Left lung (tissue), 10 donors: ENCODE measurements around the gene POMC. TPM values are rescaled to one million over a fixed set of nuclear protein-coding genes. Genes with fewer than 3 reads are reported as not detected.
"Not testable (repeated sequence)": the region's sequence is repeated elsewhere in the genome, so short reads cannot be mapped to it uniquely, and the experiment has no call there.

Source experiments
- ATAC-seq: fragments of 200-7000 bp; cut with Tn5 transposase; one replicate; pipeline ENCODE4 v1.9.1; 2020; ENCODE audit warnings: moderate library complexity
- DNase-seq, 4 donors: peaks; one replicate each; pipeline ENCODE4 v3.0.0-alpha.2; 2013 to 2020
- H3K27ac ChIP-seq, 2 donors: fragments of 200-600 bp; sonication (generic) in 1 of 2; one replicate each; pipeline versions ENCODE4 v1.5.0 to v1.8.0; 2020 to 2021
- H3K27me3 ChIP-seq, 2 donors: fragments of 200-600 bp; sonication (generic) in 1 of 2; one replicate each; pipeline versions ENCODE4 v1.5.0 to v1.8.0; 2020 to 2021
- H3K36me3 ChIP-seq, 2 donors: fragments of 200-600 bp; sonication (generic) in 1 of 2; one replicate each; pipeline versions ENCODE4 v1.5.0 to v1.8.0; 2020 to 2021
- H3K4me1 ChIP-seq, 2 donors: fragments of 200-600 bp; one replicate each; pipeline ENCODE4 v1.8.0; 2021
- H3K4me3 ChIP-seq, 2 donors: fragments of 200-600 bp; sonication (generic) in 1 of 2; one replicate each; pipeline versions ENCODE4 v1.5.0 to v1.8.0; 2020 to 2021; ENCODE audit warnings: mild to moderate bottlenecking in 1 of 2
- H3K9me3 ChIP-seq, 2 donors: fragments of 200-600 bp; sonication (generic) in 1 of 2; one replicate each; pipeline versions ENCODE4 v1.5.0 to v1.8.0; 2020 to 2021
- intact Hi-C, 2 donors: fragments of 100-400 bp; cut with DNase I; formaldehyde crosslinking; loops; one replicate each; pipeline versions ENCODE4 v1.11.2 to v1.14.2; 2022
- polyA plus RNA-seq, 6 donors: library from polyadenylated mRNA; unstranded; fragments of 120-200 nt; gene quantifications; one replicate each; pipeline ENCODE4 v1.2.1, GENCODE V29; 2013; ENCODE audit not compliant: insufficient read length in 6 of 6
- total RNA-seq, 2 donors: library from RNA; stranded (reverse); fragmentation: NEBNext Ultra II Directional; extraction: Animal tissue kit (Norgen Biotek cat#: 25700); gene quantifications; one replicate each; pipeline ENCODE4 v1.2.1, GENCODE V29; 2021
- TF ChIP-seq, protein P1 (sequence below), 2 donors: fragments of 200-600 bp; sonication (generic) in 1 of 2; IDR thresholded peaks; one replicate each; pipeline versions ENCODE4 v1.5.0 to v1.8.0; 2021; ENCODE audit warnings: antibody characterized with exemption in 2 of 2
- donor health status: DM: no; HTN: yes; CAD: no.
- donor health status: DM: no; HTN: no; CAD: no.

The POMC gene
- total and polyA plus RNA-seq, 8 donors = 0.74 to 3.7 (median 1.8) TPM

DNA sequence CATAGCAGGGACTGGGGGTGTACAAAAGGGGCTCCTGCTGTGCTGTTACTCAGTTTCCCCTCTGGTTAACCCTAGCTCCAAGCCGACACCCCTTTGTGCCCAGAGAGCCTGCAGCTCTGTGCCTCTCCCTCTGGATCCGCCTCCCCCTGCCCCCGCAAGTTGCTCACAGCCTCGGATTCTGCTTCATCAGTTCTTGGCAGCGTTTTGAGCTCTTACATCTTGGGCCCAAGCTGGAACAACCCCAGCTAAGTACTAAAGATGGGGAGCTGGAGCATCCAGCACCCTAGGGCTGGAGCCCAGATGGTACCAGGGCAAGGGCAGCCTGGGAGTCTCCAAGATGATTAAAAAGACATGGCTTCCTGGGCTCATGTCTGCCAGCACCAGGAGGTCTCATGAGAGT, 40.7 kb downstream of the POMC start:
- H3K36me3 ChIP-seq = no peaks in the 10 kb centered on the region
- no peak for ATAC-seq
- intact Hi-C loops = loop anchor here in 1 of 2 donors (5.0 kb wide), 1 partner anchor 150 kb away; no protein-coding TSS in a partner anchor
- H3K9me3 ChIP-seq = no peaks in the 10 kb centered on the region
- TF ChIP-seq, protein P1, sequence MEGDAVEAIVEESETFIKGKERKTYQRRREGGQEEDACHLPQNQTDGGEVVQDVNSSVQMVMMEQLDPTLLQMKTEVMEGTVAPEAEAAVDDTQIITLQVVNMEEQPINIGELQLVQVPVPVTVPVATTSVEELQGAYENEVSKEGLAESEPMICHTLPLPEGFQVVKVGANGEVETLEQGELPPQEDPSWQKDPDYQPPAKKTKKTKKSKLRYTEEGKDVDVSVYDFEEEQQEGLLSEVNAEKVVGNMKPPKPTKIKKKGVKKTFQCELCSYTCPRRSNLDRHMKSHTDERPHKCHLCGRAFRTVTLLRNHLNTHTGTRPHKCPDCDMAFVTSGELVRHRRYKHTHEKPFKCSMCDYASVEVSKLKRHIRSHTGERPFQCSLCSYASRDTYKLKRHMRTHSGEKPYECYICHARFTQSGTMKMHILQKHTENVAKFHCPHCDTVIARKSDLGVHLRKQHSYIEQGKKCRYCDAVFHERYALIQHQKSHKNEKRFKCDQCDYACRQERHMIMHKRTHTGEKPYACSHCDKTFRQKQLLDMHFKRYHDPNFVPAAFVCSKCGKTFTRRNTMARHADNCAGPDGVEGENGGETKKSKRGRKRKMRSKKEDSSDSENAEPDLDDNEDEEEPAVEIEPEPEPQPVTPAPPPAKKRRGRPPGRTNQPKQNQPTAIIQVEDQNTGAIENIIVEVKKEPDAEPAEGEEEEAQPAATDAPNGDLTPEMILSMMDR (IDR thresholded peaks at IDR 0.05) = no peak
- no peak overlapping the region for H3K4me3 ChIP-seq
- H3K27ac ChIP-seq = no peak overlapping the region
- peak in 1 of 4 donors; percentile 40 for DNase-seq
- H3K4me1 ChIP-seq = peaks cover 0 to 11% of the 10 kb centered on the region in 2 donors
- peaks cover 0 to 33% of the 10 kb centered on the region in 2 donors for H3K27me3 ChIP-seq

DNA sequence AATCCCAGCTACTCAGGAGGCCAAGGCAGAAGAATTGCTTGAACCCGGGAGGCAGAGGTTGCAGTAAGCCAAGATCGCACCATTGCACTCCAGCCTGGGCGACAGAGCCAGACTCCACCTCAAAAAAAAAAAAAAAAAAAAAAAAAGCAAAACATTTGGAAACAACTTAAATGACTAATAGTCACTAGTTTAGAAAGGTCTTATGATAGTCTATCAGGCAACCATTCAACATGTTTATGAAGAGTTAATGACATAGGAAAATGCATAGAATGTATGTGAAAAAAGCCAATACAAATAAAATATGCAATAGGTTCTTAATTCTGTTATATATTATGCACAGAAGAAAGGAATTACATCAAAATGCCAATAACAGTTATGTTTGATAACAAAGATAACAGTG, 41.3 kb downstream of the POMC start:
- H3K4me1 ChIP-seq = peaks cover 0 to 11% of the 10 kb centered on the region in 2 donors
- peaks cover 0 to 28% of the 10 kb centered on the region in 2 donors for H3K27me3 ChIP-seq
- not testable (repeated sequence) for H3K27ac ChIP-seq, H3K9me3 ChIP-seq, H3K36me3 ChIP-seq, ATAC-seq, DNase-seq, H3K4me3 ChIP-seq
- intact Hi-C loops = loop anchor here in 1 of 2 donors (5.0 kb wide), 1 partner anchor 150 kb away; no protein-coding TSS in a partner anchor

GRCh38 chr2:25125976-25126375, 42.4 kb downstream of the POMC start:
- H3K9me3 ChIP-seq = no peaks in the 10 kb centered on the region
- H3K27me3 ChIP-seq = peaks cover 0 to 17% of the 10 kb centered on the region in 2 donors
- DNase-seq = peak in 1 of 4 donors; percentile 13
- intact Hi-C loops = loop anchor here in 1 of 2 donors (5.0 kb wide), 1 partner anchor 149 kb away; no protein-coding TSS in a partner anchor
- peaks cover 0 to 4% of the 10 kb centered on the region in 2 donors for H3K4me1 ChIP-seq
- H3K27ac ChIP-seq = no peak overlapping the region
- no peak for ATAC-seq
- H3K4me3 ChIP-seq = no peak overlapping the region
- TF ChIP-seq, protein P1 (IDR thresholded peaks at IDR 0.05) = no peak
- H3K36me3 ChIP-seq = no peaks in the 10 kb centered on the region

- intact Hi-C loops = loop anchor here in 1 of 2 donors (5.0 kb wide), 1 partner anchor 148 kb away; no protein-coding TSS in a partner anchor
- Histone ChIP-seq H3K4me1 (peaks cover 0 to 3% of the 10 kb centered on the region in 2 donors), H3K27me3 (peaks cover 0 to 9% of the 10 kb centered on the region in 2 donors), H3K36me3 (no peaks in the 10 kb centered on the region), H3K9me3 (no peaks in the 10 kb centered on the region), H3K27ac (no peak overlapping the region), H3K4me3 (no peak overlapping the region)
- DNase-seq = peak in 1 of 4 donors; percentile 14
- ATAC-seq = no peak
- TF ChIP-seq, protein P1 (IDR thresholded peaks at IDR 0.05) = no peak
Observed at GRCh38 chr2:25125189-25125588, 43.2 kb downstream of the POMC start.

- TF ChIP-seq, protein P1 (IDR thresholded peaks at IDR 0.05) = no peak
- H3K27me3 ChIP-seq = no peaks in the 10 kb centered on the region
- intact Hi-C loops = no loop called here
- H3K9me3 ChIP-seq = no peaks in the 10 kb centered on the region
- no peaks in the 10 kb centered on the region for H3K36me3 ChIP-seq
- DNase-seq = no peak
- ATAC-seq = peak; percentile 18
- H3K4me3 ChIP-seq = no peak overlapping the region
- H3K27ac ChIP-seq = no peak overlapping the region
- no peaks in the 10 kb centered on the region for H3K4me1 ChIP-seq
Observed at GRCh38 chr2:25123682-25124081, 44.7 kb downstream of the POMC start.

DNA sequence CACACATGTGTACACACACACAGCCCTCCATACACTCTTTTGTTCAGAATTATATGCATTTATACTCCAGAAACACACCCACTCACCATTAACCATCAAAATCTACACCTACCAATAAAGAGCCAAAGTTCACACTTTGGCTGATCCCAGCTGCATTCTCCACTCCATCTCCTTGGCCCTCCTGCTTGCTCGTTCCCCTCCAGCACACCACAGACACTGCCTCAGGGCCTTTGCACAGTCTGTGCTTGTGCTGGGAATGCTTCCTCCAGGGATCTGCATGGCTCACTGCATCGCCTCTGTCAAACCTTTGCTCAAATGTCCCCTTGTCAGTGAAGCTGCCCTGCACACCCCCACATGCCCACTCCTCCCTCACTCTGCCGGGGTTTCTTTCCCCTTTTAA, 46.0 kb downstream of the POMC start:
- TF ChIP-seq, protein P1 (IDR thresholded peaks at IDR 0.05) = no peak
- H3K27ac ChIP-seq = no peak overlapping the region
- H3K27me3 ChIP-seq = no peaks in the 10 kb centered on the region
- no peaks in the 10 kb centered on the region for H3K36me3 ChIP-seq
- no peaks in the 10 kb centered on the region for H3K4me1 ChIP-seq
- no peaks in the 10 kb centered on the region for H3K9me3 ChIP-seq
- H3K4me3 ChIP-seq = no peak overlapping the region
- DNase-seq = peak in 1 of 4 donors; percentile 13
- intact Hi-C loops = no loop called here
- ATAC-seq = no peak
